ENCODE data around the gene FOXA2. TPM values are rescaled to one million over a fixed set of nuclear protein-coding genes. Genes with fewer than 3 reads are reported as not detected.

Gene FOXA2
- total RNA-seq, result 1 to 10 TPM in 2 of 7 donors, under 1 TPM in 2, not detected in 3; 0.24 to 6.4 (median 0.91) TPM
- polyA plus RNA-seq, result not detected
- long read RNA-seq, donor 1, result 0 reads
- long read RNA-seq, donor 2, result 0 reads
- long read RNA-seq, donor 3, result 0 reads

DNA sequence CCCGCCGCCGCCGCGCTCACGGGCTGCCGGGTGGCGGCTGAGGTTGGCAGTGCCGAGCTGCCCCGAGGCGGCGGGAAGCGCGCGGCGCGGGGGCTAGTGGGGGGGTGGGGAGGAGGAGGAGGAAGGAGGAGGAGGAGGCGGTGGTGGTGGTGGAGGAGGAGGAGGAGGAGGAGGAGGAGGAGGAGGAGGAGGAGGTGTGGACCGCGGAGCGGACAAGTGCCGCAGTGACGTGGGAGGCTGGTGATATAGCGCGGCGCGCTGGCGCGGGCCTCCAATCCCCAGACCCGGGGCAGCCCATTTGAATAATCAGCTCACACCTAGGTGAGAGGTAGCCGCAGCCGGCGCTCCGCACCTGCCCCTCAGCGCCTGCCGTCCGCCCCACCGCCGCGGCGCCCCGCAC lies at the start of gene FOXA2:
FOXA2 (minus strand) TSS at position 51 of the 400 bp plus-strand sequence. CDS start 294 bp downstream, outside the sequence.
- Histone ChIP-seq H3K27me3 (no peaks in the 10 kb centered on the region), H3K27ac (no peak within 1 kb of the TSS), H3K36me3 (no peaks in the 10 kb centered on the region), H3K4me1 (ENCODE audit: insufficient read depth) (no peaks in the 10 kb centered on the region), H3K9me3 (no peaks in the 10 kb centered on the region), H3K4me3 (peak within 1 kb of the TSS; percentile 7)
- intact Hi-C loops (cut with DNase I), result loop anchor here in 1 of 4 donors (10.0 kb wide), 1 partner anchor 60 kb away; no protein-coding TSS in a partner anchor
- no peak for DNase-seq
- TF ChIP-seq EP300 (IDR thresholded peaks at IDR 0.05), result no peak
- no peak for TF ChIP-seq POLR2A (IDR thresholded peaks at IDR 0.05)
- TF ChIP-seq, protein P1, sequence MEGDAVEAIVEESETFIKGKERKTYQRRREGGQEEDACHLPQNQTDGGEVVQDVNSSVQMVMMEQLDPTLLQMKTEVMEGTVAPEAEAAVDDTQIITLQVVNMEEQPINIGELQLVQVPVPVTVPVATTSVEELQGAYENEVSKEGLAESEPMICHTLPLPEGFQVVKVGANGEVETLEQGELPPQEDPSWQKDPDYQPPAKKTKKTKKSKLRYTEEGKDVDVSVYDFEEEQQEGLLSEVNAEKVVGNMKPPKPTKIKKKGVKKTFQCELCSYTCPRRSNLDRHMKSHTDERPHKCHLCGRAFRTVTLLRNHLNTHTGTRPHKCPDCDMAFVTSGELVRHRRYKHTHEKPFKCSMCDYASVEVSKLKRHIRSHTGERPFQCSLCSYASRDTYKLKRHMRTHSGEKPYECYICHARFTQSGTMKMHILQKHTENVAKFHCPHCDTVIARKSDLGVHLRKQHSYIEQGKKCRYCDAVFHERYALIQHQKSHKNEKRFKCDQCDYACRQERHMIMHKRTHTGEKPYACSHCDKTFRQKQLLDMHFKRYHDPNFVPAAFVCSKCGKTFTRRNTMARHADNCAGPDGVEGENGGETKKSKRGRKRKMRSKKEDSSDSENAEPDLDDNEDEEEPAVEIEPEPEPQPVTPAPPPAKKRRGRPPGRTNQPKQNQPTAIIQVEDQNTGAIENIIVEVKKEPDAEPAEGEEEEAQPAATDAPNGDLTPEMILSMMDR (IDR thresholded peaks at IDR 0.05), result no peak
- WGBS, 3 donors, result 1 to 2% (median 2%) methylated on average over 39 to 42 of the region's 42 CpGs

DNA sequence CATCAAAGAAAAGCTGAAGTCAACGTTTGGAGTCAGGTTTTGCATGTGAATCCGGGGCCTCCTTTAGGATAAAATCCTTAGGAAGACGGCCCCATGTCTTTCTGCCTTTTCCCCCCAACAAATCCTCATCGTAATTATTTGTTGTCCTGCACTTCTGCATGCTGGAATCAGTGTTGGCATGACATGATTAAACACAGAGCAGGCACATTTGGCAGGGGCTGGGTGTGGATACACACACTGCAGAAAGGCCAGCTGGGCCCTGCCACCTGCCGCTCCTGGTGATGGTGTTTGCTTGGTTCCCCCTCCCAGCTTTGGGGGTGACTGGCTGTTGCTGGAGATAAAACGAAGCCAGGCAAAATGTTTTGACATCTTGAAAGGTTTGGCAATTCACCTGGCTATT lies 46.3 kb upstream of the FOXA2 start:
- no peaks in the 10 kb centered on the region for H3K4me1 ChIP-seq (ENCODE audit: insufficient read depth)
- intact Hi-C loops (cut with DNase I), result no loop called here
- no peaks in the 10 kb centered on the region for H3K27me3 ChIP-seq
- H3K27ac ChIP-seq, result no peak overlapping the region
- no peak overlapping the region for H3K4me3 ChIP-seq
- TF ChIP-seq POLR2A (IDR thresholded peaks at IDR 0.05) (no peak), EP300 (IDR thresholded peaks at IDR 0.05) (no peak)
- TF ChIP-seq, protein P1 (IDR thresholded peaks at IDR 0.05), result no peak
- H3K36me3 ChIP-seq, result no peaks in the 10 kb centered on the region
- DNase-seq, result no peak
- no peaks in the 10 kb centered on the region for H3K9me3 ChIP-seq
- 41 to 53% (median 47%) methylated on average over 6 of the region's 6 CpGs for WGBS, 3 donors

DNA sequence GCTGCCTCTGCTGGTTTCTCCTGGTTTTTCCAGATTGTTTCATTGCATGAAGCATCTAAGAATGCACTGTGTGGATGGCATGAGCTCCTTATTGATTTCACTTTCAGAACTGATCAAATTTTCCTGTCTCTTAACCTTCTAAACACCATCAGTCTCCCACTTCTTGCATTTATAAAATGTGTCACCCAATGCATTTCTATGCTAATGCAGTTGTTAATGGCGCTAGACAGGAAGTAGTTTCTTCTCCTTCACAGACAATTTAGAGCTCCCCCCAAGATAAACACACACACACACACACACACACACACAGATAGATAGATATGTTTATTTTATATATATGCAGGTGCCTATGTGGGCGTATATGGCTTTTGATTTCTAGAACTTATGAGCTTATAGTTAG lies 45.6 kb upstream of the FOXA2 start:
- Histone ChIP-seq H3K4me1 (ENCODE audit: insufficient read depth) (no peaks in the 10 kb centered on the region), H3K9me3 (no peaks in the 10 kb centered on the region), H3K27ac (no peak overlapping the region), H3K4me3 (no peak overlapping the region), H3K27me3 (no peaks in the 10 kb centered on the region), H3K36me3 (no peaks in the 10 kb centered on the region)
- TF ChIP-seq, protein P1 (IDR thresholded peaks at IDR 0.05), result no peak
- TF ChIP-seq POLR2A (IDR thresholded peaks at IDR 0.05) (no peak), EP300 (IDR thresholded peaks at IDR 0.05) (no peak)
- WGBS, 3 donors, result 70 to 82% (median 77%) methylated on average over 2 of the region's 2 CpGs
- DNase-seq, result no peak
- intact Hi-C loops (cut with DNase I), result no loop called here

DNA sequence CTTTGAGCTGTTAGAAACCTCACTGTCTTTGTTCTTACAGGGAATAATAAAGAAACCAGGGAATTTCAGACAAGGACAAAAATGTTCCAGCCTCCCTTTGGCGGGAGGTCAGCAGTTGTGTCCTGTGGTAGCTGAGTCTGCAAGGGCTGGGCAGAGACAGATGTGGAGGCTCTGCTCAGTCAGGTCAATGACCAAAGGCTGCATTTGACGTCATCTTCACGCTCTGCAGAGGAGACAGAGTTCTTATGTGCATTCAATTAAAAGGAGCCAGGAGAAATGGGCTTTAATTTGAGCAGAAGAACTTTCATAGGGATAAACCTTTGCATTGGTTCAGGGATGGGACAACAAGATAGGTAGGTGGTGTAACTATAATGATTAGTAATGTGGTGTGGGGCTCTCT lies 45.1 kb upstream of the FOXA2 start:
- no peak overlapping the region for H3K4me3 ChIP-seq
- no peaks in the 10 kb centered on the region for H3K4me1 ChIP-seq (ENCODE audit: insufficient read depth)
- H3K36me3 ChIP-seq, result no peaks in the 10 kb centered on the region
- no peaks in the 10 kb centered on the region for H3K27me3 ChIP-seq
- TF ChIP-seq, protein P1 (IDR thresholded peaks at IDR 0.05), result no peak
- no peak overlapping the region for H3K27ac ChIP-seq
- intact Hi-C loops (cut with DNase I), result no loop called here
- WGBS, 3 donors, result 37 to 52% (median 43%) methylated on average over 3 of the region's 3 CpGs
- DNase-seq, result no peak
- no peaks in the 10 kb centered on the region for H3K9me3 ChIP-seq
